Measurements from ENCODE around the gene RNF207. TPM values are rescaled to one million over a fixed set of nuclear protein-coding genes. Genes with fewer than 3 reads are reported as not detected.

Gene RNF207
- total RNA-seq, 1 donor from 2014 or later, result 34.5 TPM

DNA sequence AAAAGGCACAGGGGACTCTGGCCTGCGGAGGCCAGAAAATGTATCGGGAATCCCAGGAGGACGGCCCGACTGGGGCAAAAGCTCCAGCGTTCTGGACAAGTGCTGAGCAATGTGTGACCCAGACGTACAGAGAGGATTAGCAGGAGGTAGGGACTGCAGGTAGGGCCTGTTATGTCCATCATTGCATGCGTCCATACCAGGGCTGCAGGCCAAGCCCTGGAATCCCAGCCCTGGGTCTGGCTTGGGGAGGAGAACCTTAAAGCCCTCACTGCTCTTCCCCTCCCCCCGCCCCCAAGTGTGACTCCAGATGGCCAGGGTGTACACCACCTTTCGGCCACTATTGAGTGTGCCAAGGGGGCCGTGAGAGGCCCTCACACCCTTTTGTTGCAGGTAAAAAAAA, 2.0 kb downstream of the RNF207 start:
- peak overlapping the region; percentile 55 for H3K4me3 Mint-ChIP-seq

DNA sequence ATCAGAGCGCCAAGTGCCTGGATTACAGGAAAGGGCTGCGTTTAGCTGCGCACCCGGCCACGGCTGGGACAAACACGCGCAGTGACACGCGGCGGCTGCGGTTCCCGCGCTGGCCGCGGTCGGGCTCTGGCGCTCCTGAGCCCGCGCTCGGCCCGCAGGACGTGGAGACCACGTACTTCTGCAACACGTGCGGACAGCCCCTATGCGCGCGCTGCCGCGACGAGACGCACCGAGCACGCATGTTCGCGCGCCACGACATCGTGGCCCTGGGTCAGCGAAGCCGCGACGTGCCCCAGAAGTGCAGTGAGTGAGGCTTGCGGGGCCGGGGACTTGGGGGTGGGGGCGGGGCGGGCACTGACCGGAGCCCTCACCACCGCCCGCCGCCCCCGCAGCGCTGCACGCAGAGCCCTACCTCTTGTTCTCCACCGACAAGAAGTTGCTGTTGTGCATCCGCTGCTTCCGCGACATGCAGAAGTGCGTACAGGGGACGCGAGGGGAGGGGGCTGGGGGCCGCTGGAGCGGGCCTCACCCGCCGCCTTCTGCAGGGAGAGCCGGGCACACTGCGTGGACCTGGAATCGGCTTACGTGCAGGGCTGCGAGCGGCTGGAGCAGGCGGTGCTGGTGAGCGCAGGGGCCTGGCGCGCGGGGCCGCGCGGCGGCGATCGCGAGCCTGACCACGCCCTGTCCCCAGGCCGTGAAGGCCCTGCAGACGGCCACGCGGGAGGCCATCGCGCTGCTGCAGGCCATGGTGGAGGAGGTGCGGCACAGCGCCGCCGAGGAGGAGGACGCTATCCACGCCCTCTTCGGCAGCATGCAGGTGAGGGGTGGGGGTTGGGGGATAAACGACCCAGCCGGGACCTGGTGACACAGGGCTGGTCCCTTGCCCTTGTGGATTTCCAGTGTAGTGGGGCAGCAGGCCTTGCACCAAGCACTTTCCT, 3.1 kb downstream of the RNF207 start:
- H3K9me3 Mint-ChIP-seq, result no peaks in the 10 kb centered on the region
- H3K4me1 Mint-ChIP-seq (ENCODE audit: unreplicated experiment), result peaks cover 3% of the 10 kb centered on the region
- peak; percentile 78 for DNase-seq (ENCODE audit: extremely low spot score, unreplicated experiment)
- TF ChIP-seq, protein P1, sequence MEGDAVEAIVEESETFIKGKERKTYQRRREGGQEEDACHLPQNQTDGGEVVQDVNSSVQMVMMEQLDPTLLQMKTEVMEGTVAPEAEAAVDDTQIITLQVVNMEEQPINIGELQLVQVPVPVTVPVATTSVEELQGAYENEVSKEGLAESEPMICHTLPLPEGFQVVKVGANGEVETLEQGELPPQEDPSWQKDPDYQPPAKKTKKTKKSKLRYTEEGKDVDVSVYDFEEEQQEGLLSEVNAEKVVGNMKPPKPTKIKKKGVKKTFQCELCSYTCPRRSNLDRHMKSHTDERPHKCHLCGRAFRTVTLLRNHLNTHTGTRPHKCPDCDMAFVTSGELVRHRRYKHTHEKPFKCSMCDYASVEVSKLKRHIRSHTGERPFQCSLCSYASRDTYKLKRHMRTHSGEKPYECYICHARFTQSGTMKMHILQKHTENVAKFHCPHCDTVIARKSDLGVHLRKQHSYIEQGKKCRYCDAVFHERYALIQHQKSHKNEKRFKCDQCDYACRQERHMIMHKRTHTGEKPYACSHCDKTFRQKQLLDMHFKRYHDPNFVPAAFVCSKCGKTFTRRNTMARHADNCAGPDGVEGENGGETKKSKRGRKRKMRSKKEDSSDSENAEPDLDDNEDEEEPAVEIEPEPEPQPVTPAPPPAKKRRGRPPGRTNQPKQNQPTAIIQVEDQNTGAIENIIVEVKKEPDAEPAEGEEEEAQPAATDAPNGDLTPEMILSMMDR (conservative IDR thresholded peaks at IDR 0.05), result peak; percentile 70
- peak overlapping the region; percentile 80 for H3K4me3 Mint-ChIP-seq
- H3K27me3 Mint-ChIP-seq, result peaks cover 3% of the 10 kb centered on the region
- peaks cover 8% of the 10 kb centered on the region for H3K36me3 Mint-ChIP-seq
- no peak overlapping the region for H3K27ac Mint-ChIP-seq

More for the DNA sequence above, 2.0 kb downstream of the RNF207 start:
- Mint-ChIP-seq H3K9me3 (no peaks in the 10 kb centered on the region), H3K27me3 (peaks cover 3% of the 10 kb centered on the region), H3K4me1 (ENCODE audit: unreplicated experiment) (peaks cover 3% of the 10 kb centered on the region), H3K36me3 (peaks cover 5% of the 10 kb centered on the region), H3K27ac (no peak overlapping the region)
- DNase-seq (ENCODE audit: extremely low spot score, unreplicated experiment), result no peak
- TF ChIP-seq, protein P1 (conservative IDR thresholded peaks at IDR 0.05), result no peak

- Mint-ChIP-seq H3K9me3 (no peaks in the 10 kb centered on the region), H3K36me3 (peaks cover 8% of the 10 kb centered on the region), H3K4me3 (peak overlapping the region; percentile 65), H3K27ac (no peak overlapping the region), H3K4me1 (ENCODE audit: unreplicated experiment) (no peaks in the 10 kb centered on the region), H3K27me3 (peaks cover 3% of the 10 kb centered on the region)
- DNase-seq (ENCODE audit: extremely low spot score, unreplicated experiment), result no peak
- TF ChIP-seq, protein P1 (conservative IDR thresholded peaks at IDR 0.05), result peak; percentile 44
Measured at GRCh38 chr1:6209661-6210580, 4.0 kb downstream of the RNF207 start.

DNA sequence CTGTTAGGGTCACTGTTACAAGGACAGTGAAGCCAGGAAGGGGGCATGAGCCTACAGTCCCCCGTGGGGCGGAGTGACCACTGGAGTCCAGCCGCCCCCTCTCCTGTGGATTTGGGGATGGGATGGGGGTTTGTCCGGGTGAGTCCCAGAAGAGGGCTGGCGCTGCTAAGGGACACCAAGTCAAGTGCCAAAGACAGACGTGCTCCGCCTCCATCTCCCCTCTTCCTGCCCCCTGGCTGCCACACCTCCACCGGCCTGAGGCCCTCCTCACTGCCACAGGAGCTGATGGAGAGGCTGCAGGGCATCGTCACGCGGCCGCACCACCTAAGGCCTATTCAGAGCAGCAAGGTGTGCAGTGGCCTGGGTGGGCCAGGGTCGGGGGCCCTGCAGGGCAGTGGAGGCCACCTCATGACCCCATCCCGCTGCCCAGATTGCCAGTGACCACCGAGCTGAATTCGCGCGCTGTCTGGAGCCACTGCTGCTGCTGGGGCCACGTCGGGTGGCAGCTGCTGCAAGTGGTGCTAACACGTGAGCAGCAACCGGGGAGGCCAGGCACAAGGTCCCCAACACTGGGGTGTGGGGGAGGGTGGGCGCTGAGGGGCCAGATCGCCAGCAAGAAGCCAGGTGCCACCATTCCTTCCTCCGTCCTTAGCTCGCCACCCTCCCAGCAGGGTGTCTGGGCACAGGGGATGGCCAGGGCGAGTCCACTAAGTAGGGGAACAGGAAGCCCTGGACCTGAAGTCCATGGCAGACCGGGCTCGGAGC, 4.9 kb downstream of the RNF207 start:
- peaks cover 13% of the 10 kb centered on the region for H3K36me3 Mint-ChIP-seq
- H3K27ac Mint-ChIP-seq, result no peak overlapping the region
- TF ChIP-seq, protein P1 (conservative IDR thresholded peaks at IDR 0.05), result no peak
- peaks cover 3% of the 10 kb centered on the region for H3K27me3 Mint-ChIP-seq
- DNase-seq (ENCODE audit: extremely low spot score, unreplicated experiment), result no peak
- no peaks in the 10 kb centered on the region for H3K4me1 Mint-ChIP-seq (ENCODE audit: unreplicated experiment)
- no peaks in the 10 kb centered on the region for H3K9me3 Mint-ChIP-seq
- no peak overlapping the region for H3K4me3 Mint-ChIP-seq

- no peaks in the 10 kb centered on the region for H3K4me1 Mint-ChIP-seq (ENCODE audit: unreplicated experiment)
- H3K27me3 Mint-ChIP-seq, result peaks cover 3% of the 10 kb centered on the region
- TF ChIP-seq, protein P1 (conservative IDR thresholded peaks at IDR 0.05), result no peak
- DNase-seq (ENCODE audit: extremely low spot score, unreplicated experiment), result no peak
- H3K27ac Mint-ChIP-seq, result no peak overlapping the region
- no peaks in the 10 kb centered on the region for H3K9me3 Mint-ChIP-seq
- H3K4me3 Mint-ChIP-seq, result no peak overlapping the region
- peaks cover 14% of the 10 kb centered on the region for H3K36me3 Mint-ChIP-seq
Measured at GRCh38 chr1:6211731-6212130, 5.8 kb downstream of the RNF207 start.
